Activated T-cell treated with anti-CD3 and anti-CD28 coated beads, Interleukin-2, amount 50 U/mL, for 72 hours (primary cell): ENCODE data around the gene PROCR. TPM values are rescaled to one million over a fixed set of nuclear protein-coding genes. Genes with fewer than 3 reads are reported as not detected.

ENCODE experiments used
- ATAC-seq, 2 donors: fragments of 150-1000 bp; cut with Tn5 transposase; replicated peaks in 1 of 2; 2 replicates each; pipeline ENCODE4 v1.10.0; 2021; ENCODE audit warnings: moderate library complexity in 2 of 2, mild to moderate bottlenecking in 1 of 2
- DNase-seq, 2 donors: peaks; one replicate each; pipeline ENCODE4 v3.0.0; 2021 to 2022; ENCODE audit warnings: mixed read lengths in 1 of 2
- H3K27ac Mint-ChIP-seq: one replicate; pipeline ENCODE4 v1.8.0; 2022; ENCODE audit warnings: mild to moderate bottlenecking, moderate library complexity, mixed read lengths
- H3K27me3 Mint-ChIP-seq: one replicate; pipeline ENCODE4 v1.8.0; 2022; ENCODE audit warnings: low read depth, mixed read lengths
- H3K36me3 Mint-ChIP-seq, 2 donors: one replicate each; pipeline ENCODE4 v1.8.0; 2022; ENCODE audit warnings: mixed read lengths in 2 of 2, mild to moderate bottlenecking in 1 of 2; ENCODE audit not compliant: insufficient read depth in 2 of 2
- H3K4me1 Mint-ChIP-seq: one replicate; pipeline ENCODE4 v1.8.0; 2022; ENCODE audit warnings: low read depth, mixed read lengths
- H3K4me3 Mint-ChIP-seq, 2 donors: one replicate each; pipeline ENCODE4 v1.8.0; 2022; ENCODE audit warnings: mild to moderate bottlenecking in 2 of 2, mixed read lengths in 2 of 2, moderate library complexity in 2 of 2
- H3K9me3 Mint-ChIP-seq, 2 donors: one replicate each; pipeline ENCODE4 v1.8.0; 2022; ENCODE audit warnings: mixed read lengths in 2 of 2
- total RNA-seq, 2 donors: library from RNA; stranded (reverse); gene quantifications; one replicate each; pipeline ENCODE4 v1.2.3, GENCODE V29; 2022

The PROCR gene
- total RNA-seq, 2 donors from 2014 or later = 1.1 to 1.7 TPM

GRCh38 chr20:35224536-35224935 lies 52.7 kb downstream of the PROCR start:
- peaks cover 45% of the 10 kb centered on the region for H3K27me3 Mint-ChIP-seq
- no peak for DNase-seq
- H3K4me3 Mint-ChIP-seq = no peak overlapping the region
- H3K36me3 Mint-ChIP-seq = peaks cover 0 to 7% of the 10 kb centered on the region in 2 donors
- H3K9me3 Mint-ChIP-seq = no peaks in the 10 kb centered on the region
- ATAC-seq = no peak
- H3K4me1 Mint-ChIP-seq = peaks cover 9% of the 10 kb centered on the region
- no peak overlapping the region for H3K27ac Mint-ChIP-seq

- DNase-seq (no peak), ATAC-seq (no peak)
- H3K36me3 Mint-ChIP-seq = peaks cover 0 to 7% of the 10 kb centered on the region in 2 donors
- H3K9me3 Mint-ChIP-seq = no peaks in the 10 kb centered on the region
- H3K27me3 Mint-ChIP-seq = peaks cover 46% of the 10 kb centered on the region
- peaks cover 9% of the 10 kb centered on the region for H3K4me1 Mint-ChIP-seq
- H3K27ac Mint-ChIP-seq = no peak overlapping the region
- H3K4me3 Mint-ChIP-seq = peak overlapping the region; percentile 58 to 72
Measured at GRCh38 chr20:35225319-35226125, 53.6 kb downstream of the PROCR start.

- Mint-ChIP-seq H3K4me1 (peaks cover 9% of the 10 kb centered on the region), H3K4me3 (peak within 1 kb of the TSS; percentile 72 to 76), H3K27me3 (peaks cover 46% of the 10 kb centered on the region), H3K9me3 (no peaks in the 10 kb centered on the region), H3K27ac (no peak within 1 kb of the TSS), H3K36me3 (peaks cover 0 to 7% of the 10 kb centered on the region in 2 donors)
- ATAC-seq (no peak), DNase-seq (no peak)
Measured at GRCh38 chr20:35226126-35226883, 54.4 kb downstream of the PROCR start, which contains the start of gene MMP24. TSS of gene MMP24 (plus strand) at chr20:35226690. CDS start at chr20:35226739, 49 bp downstream.

Other genes with a start within 250 kb of the PROCR start
- 10 to 100 TPM; 60.6 to 66.0 TPM for gene GSS, start 216.3 kb upstream of the PROCR start, total RNA-seq
- 1 to 10 TPM in 1 of 2 donors, under 1 TPM in 1; 0.46 to 1.2 TPM for gene MYH7B, start 216.2 kb upstream of the PROCR start, total RNA-seq
- 10 to 100 TPM; 72.8 to 78.6 TPM for gene TRPC4AP, start 79.3 kb upstream of the PROCR start, total RNA-seq
- 10 to 100 TPM; 33.5 to 35.8 TPM for gene EDEM2, start 24.7 kb upstream of the PROCR start, total RNA-seq
- gene MMP24, start 54.6 kb downstream of the PROCR start, total RNA-seq = not detected
- gene MMP24OS, start 106.0 kb downstream of the PROCR start, total RNA-seq = 10 to 100 TPM; 41.6 to 44.2 TPM
- 100 to 1,000 TPM; 127 to 129 TPM for gene EIF6, start 112.7 kb downstream of the PROCR start, total RNA-seq
- not detected for gene FAM83C, start 120.4 kb downstream of the PROCR start, total RNA-seq
- gene UQCC1, start 239.9 kb downstream of the PROCR start, total RNA-seq = 10 to 100 TPM; 76.2 to 84.1 TPM